HepG2 (cell line): Measurements from ENCODE around the gene ZDHHC14.

Source experiments
- EZH2 ChIP-seq: conservative IDR thresholded peaks from 2 replicates; pipeline ENCODE4 v1.6.1; 2012; ENCODE audit warnings: mild to moderate bottlenecking, low read depth, low read length, moderate library complexity
- GTF2F1 ChIP-seq: fragments of 150-350 bp; IDR thresholded peaks from 2 replicates; pipeline ENCODE4 v1.6.1; 2014; ENCODE audit warnings: low read length
- HIVEP1 ChIP-seq: sonication (generic); formaldehyde crosslinking; IDR thresholded peaks from 2 replicates; pipeline ENCODE4 v1.4.0; 2020; ENCODE audit warnings: mild to moderate bottlenecking, missing genetic modification reagents
- MAFK ChIP-seq, 2 experiments: IDR thresholded peaks in 1 of 2; conservative IDR thresholded peaks in 1 of 2; 2 replicates each; pipeline ENCODE4 v1.6.1; 2011; ENCODE audit warnings: improper control_type of control experiment in 2 of 2, low read length in 2 of 2
- MIXL1 ChIP-seq: IDR thresholded peaks from 2 replicates; pipeline ENCODE4 v1.6.1; 2016
- SALL2 ChIP-seq: sonication (generic); formaldehyde crosslinking; IDR thresholded peaks from 2 replicates; pipeline ENCODE4 v1.8.1; 2023; ENCODE audit warnings: mild to moderate bottlenecking, missing genetic modification reagents, inconsistent platforms
- SP2 ChIP-seq: sonication (generic); formaldehyde crosslinking; IDR thresholded peaks from 2 replicates; pipeline ENCODE4 v1.5.1; 2020; ENCODE audit warnings: mild to moderate bottlenecking, missing genetic modification reagents
- TARDBP ChIP-seq: sonication (generic); formaldehyde crosslinking; IDR thresholded peaks from 2 replicates; pipeline ENCODE4 v1.8.0; 2022; ENCODE audit warnings: mild to moderate bottlenecking, missing genetic modification reagents
- ZKSCAN1 ChIP-seq: fragments of 150-350 bp; IDR thresholded peaks from 2 replicates; pipeline ENCODE4 v1.6.1; 2014; ENCODE audit warnings: low read length
- TF ChIP-seq, protein P1 (sequence below): sonication (generic); formaldehyde crosslinking; IDR thresholded peaks from 2 replicates; pipeline ENCODE4 v1.4.0; 2020; ENCODE audit warnings: missing genetic modification reagents
- TF ChIP-seq, protein P2 (sequence below): sonication (generic); formaldehyde crosslinking; IDR thresholded peaks from 2 replicates; pipeline ENCODE4 v1.4.0; 2020; ENCODE audit warnings: missing genetic modification reagents
- TF ChIP-seq, protein P3 (sequence below): sonication (generic); formaldehyde crosslinking; IDR thresholded peaks from 2 replicates; pipeline ENCODE4 v1.5.0; 2020; ENCODE audit warnings: mild to moderate bottlenecking, missing genetic modification reagents, moderate library complexity
- TF ChIP-seq, protein P4 (sequence below): conservative IDR thresholded peaks from 2 replicates; pipeline ENCODE4 v1.6.1; 2018; ENCODE audit warnings: missing genetic modification reagents

DNA sequence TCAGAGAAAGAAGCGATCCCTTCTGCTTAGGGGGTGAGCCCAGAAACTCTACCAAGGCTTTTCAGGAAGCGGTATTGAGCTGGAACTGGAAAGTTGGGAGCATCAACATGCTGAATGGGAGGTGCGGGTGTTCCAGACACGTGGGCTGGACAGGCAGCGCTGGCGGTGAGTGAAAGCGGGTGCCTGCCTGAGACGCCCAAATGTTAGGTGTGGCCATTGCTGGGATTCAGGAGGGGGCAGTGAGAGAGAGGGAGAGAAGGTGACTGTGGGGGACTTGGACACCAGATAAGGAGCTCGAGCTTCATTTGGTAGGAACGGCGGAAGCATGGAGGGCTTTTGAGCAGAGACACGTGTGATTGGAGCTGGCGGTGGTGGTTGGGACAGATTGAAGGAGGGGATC is 157.7 kb downstream of the ZDHHC14 start:
- TF ChIP-seq SP2 (CRISPR knock-in tag) (no peak), TARDBP (CRISPR knock-in tag) (no peak), GTF2F1 (no peak), EZH2 (no peak), HIVEP1 (0 out of 2 replicates have a peak, but pooled peaks have one; percentile 51), MIXL1 (CRISPR knock-in tag) (no peak), ZKSCAN1 (no peak), MAFK (conservative IDR thresholded peaks at IDR 0.05 in 1 of 2, IDR thresholded peaks at IDR 0.05 in 1 of 2; ENCODE audit: low read length in 2 of 2) (no peak), SALL2 (CRISPR knock-in tag) (no peak)
- TF ChIP-seq, protein P1, sequence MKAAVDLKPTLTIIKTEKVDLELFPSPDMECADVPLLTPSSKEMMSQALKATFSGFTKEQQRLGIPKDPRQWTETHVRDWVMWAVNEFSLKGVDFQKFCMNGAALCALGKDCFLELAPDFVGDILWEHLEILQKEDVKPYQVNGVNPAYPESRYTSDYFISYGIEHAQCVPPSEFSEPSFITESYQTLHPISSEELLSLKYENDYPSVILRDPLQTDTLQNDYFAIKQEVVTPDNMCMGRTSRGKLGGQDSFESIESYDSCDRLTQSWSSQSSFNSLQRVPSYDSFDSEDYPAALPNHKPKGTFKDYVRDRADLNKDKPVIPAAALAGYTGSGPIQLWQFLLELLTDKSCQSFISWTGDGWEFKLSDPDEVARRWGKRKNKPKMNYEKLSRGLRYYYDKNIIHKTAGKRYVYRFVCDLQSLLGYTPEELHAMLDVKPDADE, result no peak
- TF ChIP-seq, protein P2, sequence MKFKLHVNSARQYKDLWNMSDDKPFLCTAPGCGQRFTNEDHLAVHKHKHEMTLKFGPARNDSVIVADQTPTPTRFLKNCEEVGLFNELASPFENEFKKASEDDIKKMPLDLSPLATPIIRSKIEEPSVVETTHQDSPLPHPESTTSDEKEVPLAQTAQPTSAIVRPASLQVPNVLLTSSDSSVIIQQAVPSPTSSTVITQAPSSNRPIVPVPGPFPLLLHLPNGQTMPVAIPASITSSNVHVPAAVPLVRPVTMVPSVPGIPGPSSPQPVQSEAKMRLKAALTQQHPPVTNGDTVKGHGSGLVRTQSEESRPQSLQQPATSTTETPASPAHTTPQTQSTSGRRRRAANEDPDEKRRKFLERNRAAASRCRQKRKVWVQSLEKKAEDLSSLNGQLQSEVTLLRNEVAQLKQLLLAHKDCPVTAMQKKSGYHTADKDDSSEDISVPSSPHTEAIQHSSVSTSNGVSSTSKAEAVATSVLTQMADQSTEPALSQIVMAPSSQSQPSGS (CRISPR knock-in tag), result no peak
- TF ChIP-seq, protein P3, sequence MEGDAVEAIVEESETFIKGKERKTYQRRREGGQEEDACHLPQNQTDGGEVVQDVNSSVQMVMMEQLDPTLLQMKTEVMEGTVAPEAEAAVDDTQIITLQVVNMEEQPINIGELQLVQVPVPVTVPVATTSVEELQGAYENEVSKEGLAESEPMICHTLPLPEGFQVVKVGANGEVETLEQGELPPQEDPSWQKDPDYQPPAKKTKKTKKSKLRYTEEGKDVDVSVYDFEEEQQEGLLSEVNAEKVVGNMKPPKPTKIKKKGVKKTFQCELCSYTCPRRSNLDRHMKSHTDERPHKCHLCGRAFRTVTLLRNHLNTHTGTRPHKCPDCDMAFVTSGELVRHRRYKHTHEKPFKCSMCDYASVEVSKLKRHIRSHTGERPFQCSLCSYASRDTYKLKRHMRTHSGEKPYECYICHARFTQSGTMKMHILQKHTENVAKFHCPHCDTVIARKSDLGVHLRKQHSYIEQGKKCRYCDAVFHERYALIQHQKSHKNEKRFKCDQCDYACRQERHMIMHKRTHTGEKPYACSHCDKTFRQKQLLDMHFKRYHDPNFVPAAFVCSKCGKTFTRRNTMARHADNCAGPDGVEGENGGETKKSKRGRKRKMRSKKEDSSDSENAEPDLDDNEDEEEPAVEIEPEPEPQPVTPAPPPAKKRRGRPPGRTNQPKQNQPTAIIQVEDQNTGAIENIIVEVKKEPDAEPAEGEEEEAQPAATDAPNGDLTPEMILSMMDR (CRISPR knock-in tag), result no peak
- TF ChIP-seq, protein P4, sequence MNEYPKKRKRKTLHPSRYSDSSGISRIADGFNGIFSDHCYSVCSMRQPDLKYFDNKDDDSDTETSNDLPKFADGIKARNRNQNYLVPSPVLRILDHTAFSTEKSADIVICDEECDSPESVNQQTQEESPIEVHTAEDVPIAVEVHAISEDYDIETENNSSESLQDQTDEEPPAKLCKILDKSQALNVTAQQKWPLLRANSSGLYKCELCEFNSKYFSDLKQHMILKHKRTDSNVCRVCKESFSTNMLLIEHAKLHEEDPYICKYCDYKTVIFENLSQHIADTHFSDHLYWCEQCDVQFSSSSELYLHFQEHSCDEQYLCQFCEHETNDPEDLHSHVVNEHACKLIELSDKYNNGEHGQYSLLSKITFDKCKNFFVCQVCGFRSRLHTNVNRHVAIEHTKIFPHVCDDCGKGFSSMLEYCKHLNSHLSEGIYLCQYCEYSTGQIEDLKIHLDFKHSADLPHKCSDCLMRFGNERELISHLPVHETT, result no peak
